GM12878 (cell line): ENCODE results near the gene USP26. TPM values are rescaled to one million over a fixed set of nuclear protein-coding genes. Genes with fewer than 3 reads are reported as not detected.

ENCODE experiments used
- ATAC-seq: fragments of 200-7000 bp; cut with Tn5 transposase; 3 replicates; pipeline ENCODE4 v1.9.1; 2020; ENCODE audit warnings: mild to moderate bottlenecking, moderate library complexity
- BruUV-seq: library from RNA; stranded (reverse); fragments of 400-500 nt; replicated peaks from 2 replicates; lab custom pipeline; 2021; lab: Mats Ljungman, UMichigan
- CTCF ChIA-PET: fragments of 300-600 bp; sonication (Branson Sonifier 250); formaldehyde crosslinking; extraction: SDS; loops from one replicate; lab custom pipeline; 2021; ENCODE audit warnings: inconsistent platforms; lab: Yijun Ruan, JAX
- POLR2A ChIA-PET: fragments of 350-600 bp; formaldehyde crosslinking; extraction: SDS; loops from one replicate; lab custom pipeline; 2021; ENCODE audit warnings: inconsistent platforms; lab: Charles Lee
- RAD21 ChIA-PET: fragments of 300-600 bp; sonication (Branson Sonifier 250); formaldehyde crosslinking; loops from one replicate; lab custom pipeline; 2023; ENCODE audit warnings: antibody characterized with exemption; ENCODE audit not compliant: unreplicated experiment; lab: Charles Lee
- SMC1A ChIA-PET: fragments of 300-600 bp; sonication (Branson Sonifier 250); formaldehyde crosslinking; loops from one replicate; lab custom pipeline; 2023; ENCODE audit not compliant: unreplicated experiment, uncharacterized antibody; lab: Charles Lee
- DNase-seq: peaks from one replicate; pipeline ENCODE4 v3.0.0-alpha.2; 2011; ENCODE audit warnings: low read depth, low spot score
- FAIRE-seq: peaks from 3 replicates; lab custom pipeline; 2011; peaks lifted over from hg19 to GRCh38; lab: Jason Lieb, UNC
- H2AFZ ChIP-seq: 2 replicates; pipeline ENCODE4 v1.6.0; 2011; ENCODE audit warnings: low read depth, low read length, control low read depth; ENCODE audit not compliant: control insufficient read depth
- H3K27ac ChIP-seq: 2 replicates; pipeline ENCODE4 v1.5.1; 2011; ENCODE audit warnings: control low read depth; ENCODE audit not compliant: control insufficient read depth, insufficient read depth
- H3K27me3 ChIP-seq, 2 experiments: replicated peaks in 1 of 2; 2 replicates each; pipeline versions ENCODE4 v1.6.0 to v1.6.1; 2011; ENCODE audit warnings: low read length in 1 of 2; ENCODE audit not compliant: control insufficient read depth in 2 of 2, insufficient read depth in 2 of 2
- H3K36me3 ChIP-seq, 2 experiments: 2 replicates each; pipeline ENCODE4 v1.5.1; 2011; ENCODE audit warnings: low read length in 1 of 2; ENCODE audit not compliant: control insufficient read depth in 2 of 2, insufficient read depth in 2 of 2
- H3K4me1 ChIP-seq: 2 replicates; pipeline ENCODE4 v1.6.1; 2011; ENCODE audit warnings: mild to moderate bottlenecking, low read length, moderate library complexity, mixed read lengths; ENCODE audit not compliant: control insufficient read depth, insufficient read depth
- H3K4me2 ChIP-seq: 2 replicates; pipeline ENCODE4 v1.6.0; 2011; ENCODE audit warnings: control low read depth; ENCODE audit not compliant: control insufficient read depth, insufficient read depth
- H3K4me3 ChIP-seq: fragments of 200-600 bp; sonication (generic); 2 replicates; pipeline ENCODE4 v1.5.1; 2016
- H3K79me2 ChIP-seq: 2 replicates; pipeline ENCODE4 v1.6.0; 2011; ENCODE audit warnings: low read length; ENCODE audit not compliant: control insufficient read depth, insufficient read depth
- H3K9ac ChIP-seq: 2 replicates; pipeline ENCODE4 v1.8.0; 2011; ENCODE audit warnings: low read length, control low read depth, mixed read lengths; ENCODE audit not compliant: control insufficient read depth, insufficient read depth
- H3K9me3 ChIP-seq: replicated peaks from 3 replicates; pipeline ENCODE4 v1.5.1; 2011; ENCODE audit warnings: mild to moderate bottlenecking, low read length; ENCODE audit not compliant: control insufficient read depth, insufficient read depth
- H4K20me1 ChIP-seq: 2 replicates; pipeline ENCODE4 v1.6.0; 2011; ENCODE audit not compliant: control insufficient read depth, insufficient read depth
- BACH1 ChIP-seq: fragments of 450-650 bp; IDR thresholded peaks from 2 replicates; pipeline ENCODE4 v1.6.1; 2017; ENCODE audit warnings: mild to moderate bottlenecking, borderline replicate concordance
- CHD2 ChIP-seq: IDR thresholded peaks from 2 replicates; pipeline ENCODE4 v1.6.1; 2011; ENCODE audit warnings: low read depth, low read length, improper control_type of control experiment, borderline replicate concordance
- ETV6 ChIP-seq, 2 experiments: fragments of 450-650 bp in 1 of 2; IDR thresholded peaks in 1 of 2; conservative IDR thresholded peaks in 1 of 2; 2 replicates each; pipeline ENCODE4 v1.6.1; 2014; ENCODE audit warnings: antibody characterized with exemption in 1 of 2, borderline replicate concordance in 1 of 2, low read depth in 1 of 2, mild to moderate bottlenecking in 1 of 2, moderate library complexity in 1 of 2
- KLF5 ChIP-seq: fragments of 450-650 bp; IDR thresholded peaks from 2 replicates; pipeline ENCODE4 v1.6.1; 2014; ENCODE audit warnings: mild to moderate bottlenecking; ENCODE audit not compliant: partially characterized antibody
- NR2C1 ChIP-seq: fragments of 450-650 bp; IDR thresholded peaks from 2 replicates; pipeline ENCODE4 v1.6.1; 2017; ENCODE audit warnings: antibody characterized with exemption, mild to moderate bottlenecking, moderate library complexity
- NR2C2 ChIP-seq: IDR thresholded peaks from 2 replicates; pipeline ENCODE4 v1.6.1; 2011; ENCODE audit warnings: borderline replicate concordance, low read depth; ENCODE audit not compliant: control insufficient read depth, insufficient read length
- RUNX3 ChIP-seq: IDR thresholded peaks from 2 replicates; pipeline ENCODE4 v1.6.1; 2012; ENCODE audit warnings: low read length, inconsistent platforms
- ZNF384 ChIP-seq: IDR thresholded peaks from 2 replicates; pipeline ENCODE4 v1.6.1; 2012; ENCODE audit warnings: low read depth, mild to moderate bottlenecking, low read length, improper control_type of control experiment, borderline replicate concordance
- in situ Hi-C: fragments of 300-500 bp; cut with MboI; formaldehyde crosslinking; loops from 9 replicates; pipeline ENCODE4 v1.14.3; 2018; ENCODE audit warnings: mixed read lengths
- intact Hi-C: fragments of 100-400 bp; cut with micrococcal nuclease; formaldehyde crosslinking; loops from one replicate; pipeline ENCODE4 v1.14.2; 2022; ENCODE audit not compliant: unreplicated experiment
- polyA plus RNA-seq, 11 experiments: library from polyadenylated mRNA; depleted of rRNA in 4 of 11; unstranded in 6 of 11; stranded (reverse) in 5 of 11; fragments of >200 nt; fragmentation: Nextera tagmentation in 4 of 11; fragmentation: Illumina TruSeq in 1 of 11; extraction: Ambion mirVana in 4 of 11; extraction: Trizol in 1 of 11; gene quantifications; 1 replicate in 1 of 11; 2 replicates in 10 of 11; pipeline versions ENCODE4 v1.2.1 to v1.2.3, GENCODE V29; 2011 to 2016; ENCODE audit warnings: inconsistent platforms in 2 of 11, missing spikeins in 2 of 11, low read depth in 1 of 11
- total RNA-seq, 4 experiments: library from RNA; depleted of rRNA in 3 of 4; stranded (reverse); fragments of >200 nt in 3 of 4; fragmentation: Illumina TruSeq in 1 of 4; extraction: Trizol in 1 of 4; gene quantifications; 2 replicates each; pipeline versions ENCODE4 v1.2.1 to v1.2.3, GENCODE V29; 2013 to 2021
- TF ChIP-seq, protein P1 (sequence below): fragments of 450-650 bp; IDR thresholded peaks from 2 replicates; pipeline ENCODE4 v1.6.1; 2016; ENCODE audit warnings: mild to moderate bottlenecking
- TF ChIP-seq, protein P2 (sequence below): fragments of 450-650 bp; IDR thresholded peaks from 2 replicates; pipeline ENCODE4 v1.6.1; 2017; ENCODE audit warnings: mild to moderate bottlenecking, moderate library complexity
- TF ChIP-seq, protein P3 (sequence below): fragments of 450-650 bp; IDR thresholded peaks from 2 replicates; pipeline ENCODE4 v1.6.1; 2017; ENCODE audit warnings: borderline replicate concordance
- TF ChIP-seq, protein P4 (sequence below): fragments of 450-650 bp; IDR thresholded peaks from 2 replicates; pipeline ENCODE4 v1.6.1; 2016; ENCODE audit warnings: mild to moderate bottlenecking, moderate library complexity, borderline replicate concordance

USP26 gene
- total and polyA plus RNA-seq, 10 of the 15 experiments (the other 5 are each of a cell fraction or from before 2014, with no cell fraction given): not detected

DNA sequence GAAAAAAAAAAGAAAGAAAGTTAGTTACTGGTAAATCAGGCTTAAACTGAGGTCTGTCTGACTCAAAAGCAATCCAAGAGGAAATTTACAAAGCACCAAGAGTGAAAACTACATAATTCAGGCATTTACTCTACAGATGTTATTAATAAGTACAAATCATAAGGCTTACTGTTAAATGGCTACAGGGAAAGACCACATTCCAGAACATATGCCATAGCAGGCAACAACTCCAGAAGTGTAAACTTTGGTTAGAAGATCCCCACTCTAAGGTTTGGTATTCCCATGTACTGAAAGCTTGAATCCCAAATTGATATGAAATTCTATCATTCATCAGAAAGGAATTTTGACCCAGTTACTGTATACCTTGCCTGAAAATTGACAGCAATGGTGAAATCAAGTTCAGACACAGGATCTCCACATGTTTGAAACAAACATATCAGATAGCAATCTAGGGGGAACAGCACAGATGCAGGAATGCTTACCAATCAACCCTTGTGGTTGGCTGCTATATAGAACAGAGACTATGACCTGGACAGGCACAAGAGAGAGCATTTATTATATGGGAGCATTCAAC is 6.6 kb downstream of the USP26 start (continued):
- TF ChIP-seq, protein P1, sequence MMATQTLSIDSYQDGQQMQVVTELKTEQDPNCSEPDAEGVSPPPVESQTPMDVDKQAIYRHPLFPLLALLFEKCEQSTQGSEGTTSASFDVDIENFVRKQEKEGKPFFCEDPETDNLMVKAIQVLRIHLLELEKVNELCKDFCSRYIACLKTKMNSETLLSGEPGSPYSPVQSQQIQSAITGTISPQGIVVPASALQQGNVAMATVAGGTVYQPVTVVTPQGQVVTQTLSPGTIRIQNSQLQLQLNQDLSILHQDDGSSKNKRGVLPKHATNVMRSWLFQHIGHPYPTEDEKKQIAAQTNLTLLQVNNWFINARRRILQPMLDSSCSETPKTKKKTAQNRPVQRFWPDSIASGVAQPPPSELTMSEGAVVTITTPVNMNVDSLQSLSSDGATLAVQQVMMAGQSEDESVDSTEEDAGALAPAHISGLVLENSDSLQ: no peak
- no peak for TF ChIP-seq RUNX3
- TF ChIP-seq ZNF384: no peak
- TF ChIP-seq, protein P2, sequence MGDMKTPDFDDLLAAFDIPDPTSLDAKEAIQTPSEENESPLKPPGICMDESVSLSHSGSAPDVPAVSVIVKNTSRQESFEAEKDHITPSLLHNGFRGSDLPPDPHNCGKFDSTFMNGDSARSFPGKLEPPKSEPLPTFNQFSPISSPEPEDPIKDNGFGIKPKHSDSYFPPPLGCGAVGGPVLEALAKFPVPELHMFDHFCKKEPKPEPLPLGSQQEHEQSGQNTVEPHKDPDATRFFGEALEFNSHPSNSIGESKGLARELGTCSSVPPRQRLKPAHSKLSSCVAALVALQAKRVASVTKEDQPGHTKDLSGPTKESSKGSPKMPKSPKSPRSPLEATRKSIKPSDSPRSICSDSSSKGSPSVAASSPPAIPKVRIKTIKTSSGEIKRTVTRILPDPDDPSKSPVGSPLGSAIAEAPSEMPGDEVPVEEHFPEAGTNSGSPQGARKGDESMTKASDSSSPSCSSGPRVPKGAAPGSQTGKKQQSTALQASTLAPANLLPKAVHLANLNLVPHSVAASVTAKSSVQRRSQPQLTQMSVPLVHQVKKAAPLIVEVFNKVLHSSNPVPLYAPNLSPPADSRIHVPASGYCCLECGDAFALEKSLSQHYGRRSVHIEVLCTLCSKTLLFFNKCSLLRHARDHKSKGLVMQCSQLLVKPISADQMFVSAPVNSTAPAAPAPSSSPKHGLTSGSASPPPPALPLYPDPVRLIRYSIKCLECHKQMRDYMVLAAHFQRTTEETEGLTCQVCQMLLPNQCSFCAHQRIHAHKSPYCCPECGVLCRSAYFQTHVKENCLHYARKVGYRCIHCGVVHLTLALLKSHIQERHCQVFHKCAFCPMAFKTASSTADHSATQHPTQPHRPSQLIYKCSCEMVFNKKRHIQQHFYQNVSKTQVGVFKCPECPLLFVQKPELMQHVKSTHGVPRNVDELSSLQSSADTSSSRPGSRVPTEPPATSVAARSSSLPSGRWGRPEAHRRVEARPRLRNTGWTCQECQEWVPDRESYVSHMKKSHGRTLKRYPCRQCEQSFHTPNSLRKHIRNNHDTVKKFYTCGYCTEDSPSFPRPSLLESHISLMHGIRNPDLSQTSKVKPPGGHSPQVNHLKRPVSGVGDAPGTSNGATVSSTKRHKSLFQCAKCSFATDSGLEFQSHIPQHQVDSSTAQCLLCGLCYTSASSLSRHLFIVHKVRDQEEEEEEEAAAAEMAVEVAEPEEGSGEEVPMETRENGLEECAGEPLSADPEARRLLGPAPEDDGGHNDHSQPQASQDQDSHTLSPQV: no peak
- TF ChIP-seq, protein P3, sequence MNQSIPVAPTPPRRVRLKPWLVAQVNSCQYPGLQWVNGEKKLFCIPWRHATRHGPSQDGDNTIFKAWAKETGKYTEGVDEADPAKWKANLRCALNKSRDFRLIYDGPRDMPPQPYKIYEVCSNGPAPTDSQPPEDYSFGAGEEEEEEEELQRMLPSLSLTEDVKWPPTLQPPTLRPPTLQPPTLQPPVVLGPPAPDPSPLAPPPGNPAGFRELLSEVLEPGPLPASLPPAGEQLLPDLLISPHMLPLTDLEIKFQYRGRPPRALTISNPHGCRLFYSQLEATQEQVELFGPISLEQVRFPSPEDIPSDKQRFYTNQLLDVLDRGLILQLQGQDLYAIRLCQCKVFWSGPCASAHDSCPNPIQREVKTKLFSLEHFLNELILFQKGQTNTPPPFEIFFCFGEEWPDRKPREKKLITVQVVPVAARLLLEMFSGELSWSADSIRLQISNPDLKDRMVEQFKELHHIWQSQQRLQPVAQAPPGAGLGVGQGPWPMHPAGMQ: no peak

DNA sequence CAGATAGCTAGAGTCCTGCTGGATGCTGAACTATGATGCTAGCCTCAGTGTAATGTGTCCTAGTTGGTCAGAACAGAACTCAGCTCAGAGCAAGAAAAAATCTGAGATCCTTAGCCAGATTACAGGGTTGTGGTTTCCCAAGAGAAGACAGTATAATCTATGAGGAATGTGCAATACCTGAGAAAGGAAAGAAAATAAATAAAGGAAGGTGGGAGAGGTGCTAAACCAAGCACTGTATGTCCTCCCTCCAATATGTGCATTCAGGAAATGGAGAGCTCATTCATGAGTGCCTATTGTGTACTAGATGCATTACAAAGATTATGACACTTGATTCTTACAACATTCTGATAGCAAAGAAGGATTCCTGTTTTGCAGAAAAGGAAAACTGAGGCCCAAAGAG is 7.5 kb downstream of the USP26 start:
- ATAC-seq (no peak), FAIRE-seq (no peak), DNase-seq (no peak)
- no peak overlapping the region for H3K4me3 ChIP-seq
- in situ Hi-C loops (no loop called here), intact Hi-C loops (no loop called here)
- no peaks in the 10 kb centered on the region for H3K27me3 ChIP-seq
- no peaks in the 10 kb centered on the region for H3K36me3 ChIP-seq
- H3K9me3 ChIP-seq: no peaks in the 10 kb centered on the region
- no peak overlapping the region for H3K4me2 ChIP-seq
- ChIA-PET SMC1A (no interaction called here), CTCF (no interaction called here), RAD21 (no interaction called here), POLR2A (no interaction called here)
- no peaks in the 10 kb centered on the region for H4K20me1 ChIP-seq
- H3K27ac ChIP-seq: no peak overlapping the region
- BruUV-seq: no TSS peak
- no peaks in the 10 kb centered on the region for H3K4me1 ChIP-seq
- no peak overlapping the region for H3K9ac ChIP-seq
- H2AFZ ChIP-seq: no peak overlapping the region
- no peaks in the 10 kb centered on the region for H3K79me2 ChIP-seq
- TF ChIP-seq BACH1: no peak
- TF ChIP-seq NR2C2: no peak
- TF ChIP-seq, protein P4, sequence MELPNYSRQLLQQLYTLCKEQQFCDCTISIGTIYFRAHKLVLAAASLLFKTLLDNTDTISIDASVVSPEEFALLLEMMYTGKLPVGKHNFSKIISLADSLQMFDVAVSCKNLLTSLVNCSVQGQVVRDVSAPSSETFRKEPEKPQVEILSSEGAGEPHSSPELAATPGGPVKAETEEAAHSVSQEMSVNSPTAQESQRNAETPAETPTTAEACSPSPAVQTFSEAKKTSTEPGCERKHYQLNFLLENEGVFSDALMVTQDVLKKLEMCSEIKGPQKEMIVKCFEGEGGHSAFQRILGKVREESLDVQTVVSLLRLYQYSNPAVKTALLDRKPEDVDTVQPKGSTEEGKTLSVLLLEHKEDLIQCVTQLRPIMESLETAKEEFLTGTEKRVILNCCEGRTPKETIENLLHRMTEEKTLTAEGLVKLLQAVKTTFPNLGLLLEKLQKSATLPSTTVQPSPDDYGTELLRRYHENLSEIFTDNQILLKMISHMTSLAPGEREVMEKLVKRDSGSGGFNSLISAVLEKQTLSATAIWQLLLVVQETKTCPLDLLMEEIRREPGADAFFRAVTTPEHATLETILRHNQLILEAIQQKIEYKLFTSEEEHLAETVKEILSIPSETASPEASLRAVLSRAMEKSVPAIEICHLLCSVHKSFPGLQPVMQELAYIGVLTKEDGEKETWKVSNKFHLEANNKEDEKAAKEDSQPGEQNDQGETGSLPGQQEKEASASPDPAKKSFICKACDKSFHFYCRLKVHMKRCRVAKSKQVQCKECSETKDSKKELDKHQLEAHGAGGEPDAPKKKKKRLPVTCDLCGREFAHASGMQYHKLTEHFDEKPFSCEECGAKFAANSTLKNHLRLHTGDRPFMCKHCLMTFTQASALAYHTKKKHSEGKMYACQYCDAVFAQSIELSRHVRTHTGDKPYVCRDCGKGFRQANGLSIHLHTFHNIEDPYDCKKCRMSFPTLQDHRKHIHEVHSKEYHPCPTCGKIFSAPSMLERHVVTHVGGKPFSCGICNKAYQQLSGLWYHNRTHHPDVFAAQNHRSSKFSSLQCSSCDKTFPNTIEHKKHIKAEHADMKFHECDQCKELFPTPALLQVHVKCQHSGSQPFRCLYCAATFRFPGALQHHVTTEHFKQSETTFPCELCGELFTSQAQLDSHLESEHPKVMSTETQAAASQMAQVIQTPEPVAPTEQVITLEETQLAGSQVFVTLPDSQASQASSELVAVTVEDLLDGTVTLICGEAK: no peak
- TF ChIP-seq CHD2: no peak
- TF ChIP-seq NR2C1: no peak
- no peak for TF ChIP-seq KLF5
- TF ChIP-seq ETV6 (conservative IDR thresholded peaks at IDR 0.05 in 1 of 2, IDR thresholded peaks at IDR 0.05 in 1 of 2; ENCODE audit: borderline replicate concordance in 1 of 2, low read depth in 1 of 2): no peak
